KMS-11 (cell line): ENCODE measurements around the gene ITGA4.

Source experiments
- H2AFZ ChIP-seq: fragments of 200-600 bp; sonication (generic); 2 replicates; pipeline ENCODE4 v1.6.1; 2016; ENCODE audit warnings: antibody characterized with exemption, mixed run types, low read depth
- H3K27ac ChIP-seq: fragments of 200-600 bp; sonication (generic); 2 replicates; pipeline ENCODE4 v1.6.1; 2016; ENCODE audit warnings: mild to moderate bottlenecking, mixed run types
- H3K27me3 ChIP-seq: fragments of 200-600 bp; sonication (generic); 2 replicates; pipeline ENCODE4 v1.6.1; 2017; ENCODE audit warnings: mild to moderate bottlenecking, low read depth, mixed run types, moderate library complexity; ENCODE audit not compliant: insufficient read depth
- H3K36me3 ChIP-seq: fragments of 200-600 bp; sonication (generic); 2 replicates; pipeline ENCODE4 v1.6.1; 2017; ENCODE audit warnings: mild to moderate bottlenecking, mixed run types; ENCODE audit not compliant: insufficient read depth
- H3K4me1 ChIP-seq: fragments of 200-600 bp; sonication (generic); 2 replicates; pipeline ENCODE4 v1.6.1; 2016; ENCODE audit warnings: mild to moderate bottlenecking, low read depth, mixed run types; ENCODE audit not compliant: poor library complexity, severe bottlenecking
- H3K4me2 ChIP-seq: fragments of 200-600 bp; sonication (generic); 2 replicates; pipeline ENCODE4 v1.7.0; 2016; ENCODE audit warnings: mild to moderate bottlenecking, mixed run types
- H3K4me3 ChIP-seq: fragments of 200-600 bp; sonication (generic); IDR thresholded peaks from 2 replicates; pipeline ENCODE4 v1.6.1; 2017; ENCODE audit warnings: low read depth, low read length, mixed read lengths; ENCODE audit not compliant: insufficient read depth
- H3K79me2 ChIP-seq: fragments of 200-600 bp; sonication (generic); 2 replicates; pipeline ENCODE4 v1.6.1; 2016; ENCODE audit warnings: low read depth, mixed run types; ENCODE audit not compliant: insufficient read depth
- H3K9ac ChIP-seq: fragments of 200-600 bp; sonication (generic); 2 replicates; pipeline ENCODE4 v1.6.1; 2016; ENCODE audit warnings: mild to moderate bottlenecking, mixed run types
- H4K20me1 ChIP-seq: fragments of 200-600 bp; sonication (generic); 2 replicates; pipeline ENCODE4 v1.6.1; 2016; ENCODE audit warnings: mild to moderate bottlenecking, mixed run types; ENCODE audit not compliant: insufficient read depth
- CTCF ChIP-seq: fragments of 200-600 bp; sonication (generic); conservative IDR thresholded peaks from 2 replicates; pipeline ENCODE4 v1.6.1; 2017; ENCODE audit warnings: low read depth, mild to moderate bottlenecking, antibody characterized with exemption, low read length, moderate library complexity, mixed read lengths

ITGA4 gene

GRCh38 chr2:181570059-181570458 lies 112.9 kb downstream of the ITGA4 start:
- Histone ChIP-seq H3K27ac (no peak overlapping the region), H3K4me3 (no peak overlapping the region), H3K4me1 (peaks cover under 1% of the 10 kb centered on the region), H3K36me3 (no peaks in the 10 kb centered on the region), H3K9ac (no peak overlapping the region), H3K79me2 (no peaks in the 10 kb centered on the region), H2AFZ (no peak overlapping the region), H3K27me3 (no peaks in the 10 kb centered on the region), H4K20me1 (no peaks in the 10 kb centered on the region), H3K4me2 (no peak overlapping the region)
- TF ChIP-seq CTCF, result no peak

GRCh38 chr2:181570833-181571661 lies 113.9 kb downstream of the ITGA4 start:
- Histone ChIP-seq H3K27me3 (no peaks in the 10 kb centered on the region), H3K4me1 (no peaks in the 10 kb centered on the region), H3K27ac (no peak overlapping the region), H2AFZ (no peak overlapping the region), H3K9ac (no peak overlapping the region), H3K79me2 (no peaks in the 10 kb centered on the region), H3K4me2 (peak overlapping the region; percentile 3), H3K36me3 (no peaks in the 10 kb centered on the region), H3K4me3 (no peak overlapping the region), H4K20me1 (no peaks in the 10 kb centered on the region)
- TF ChIP-seq CTCF, result peak; percentile 64

GRCh38 chr2:181573140-181573736 lies 116.1 kb downstream of the ITGA4 start:
- Histone ChIP-seq H3K9ac (no peak overlapping the region), H4K20me1 (no peaks in the 10 kb centered on the region), H3K36me3 (no peaks in the 10 kb centered on the region), H3K4me2 (no peak overlapping the region), H2AFZ (no peak overlapping the region), H3K27me3 (no peaks in the 10 kb centered on the region), H3K4me1 (no peaks in the 10 kb centered on the region), H3K79me2 (no peaks in the 10 kb centered on the region), H3K27ac (no peak overlapping the region), H3K4me3 (no peak overlapping the region)
- peak; percentile 60 for TF ChIP-seq CTCF

GRCh38 chr2:181574321-181574720 lies 117.1 kb downstream of the ITGA4 start:
- H3K4me2 ChIP-seq, result no peak overlapping the region
- H3K4me1 ChIP-seq, result no peaks in the 10 kb centered on the region
- no peaks in the 10 kb centered on the region for H3K36me3 ChIP-seq
- no peaks in the 10 kb centered on the region for H3K79me2 ChIP-seq
- H4K20me1 ChIP-seq, result no peaks in the 10 kb centered on the region
- H2AFZ ChIP-seq, result no peak overlapping the region
- no peak overlapping the region for H3K4me3 ChIP-seq
- no peak overlapping the region for H3K27ac ChIP-seq
- H3K27me3 ChIP-seq, result no peaks in the 10 kb centered on the region
- no peak for TF ChIP-seq CTCF
- no peak overlapping the region for H3K9ac ChIP-seq
